ENCODE measurements around the gene RAB8B.

The RAB8B gene

GRCh38 chr15:63301088-63301487 is 111.7 kb downstream of the RAB8B start:
- Histone ChIP-seq H3K4me3 (ENCODE audit: low read depth in 1 of 2, low read length in 2 of 2) (no peak overlapping the region), H3K9me3 (ENCODE audit: control insufficient read depth in 1 of 2, low read length in 2 of 2) (no peaks in the 10 kb centered on the region), H3K27me3 (ENCODE audit: low read depth, low read length) (no peaks in the 10 kb centered on the region), H3K27ac (ENCODE audit: low read length) (no peak overlapping the region), H3K4me1 (ENCODE audit: control insufficient read depth in 1 of 2, insufficient read depth in 2 of 2, low read length in 2 of 2) (no peaks in the 10 kb centered on the region), H3K36me3 (ENCODE audit: control insufficient read depth in 1 of 2, insufficient read depth in 2 of 2, low read length in 2 of 2) (peaks cover 28 to 47% of the 10 kb centered on the region in 2 donors)

- Histone ChIP-seq H3K36me3 (ENCODE audit: control insufficient read depth in 1 of 2, insufficient read depth in 2 of 2, low read length in 2 of 2) (peaks cover 21 to 46% of the 10 kb centered on the region in 2 donors), H3K4me3 (ENCODE audit: low read depth in 1 of 2, low read length in 2 of 2) (no peak overlapping the region), H3K4me1 (ENCODE audit: control insufficient read depth in 1 of 2, insufficient read depth in 2 of 2, low read length in 2 of 2) (no peaks in the 10 kb centered on the region), H3K27ac (ENCODE audit: low read length) (no peak overlapping the region), H3K9me3 (ENCODE audit: control insufficient read depth in 1 of 2, low read length in 2 of 2) (no peaks in the 10 kb centered on the region), H3K27me3 (ENCODE audit: low read depth, low read length) (no peaks in the 10 kb centered on the region)
These were observed 115.9 kb downstream of the RAB8B start for GRCh38 chr15:63305260-63305659.

GRCh38 chr15:63306492-63307073 is 117.2 kb downstream of the RAB8B start:
- Histone ChIP-seq H3K9me3 (ENCODE audit: control insufficient read depth in 1 of 2, low read length in 2 of 2) (no peaks in the 10 kb centered on the region), H3K27ac (ENCODE audit: low read length) (no peak overlapping the region), H3K4me1 (ENCODE audit: control insufficient read depth in 1 of 2, insufficient read depth in 2 of 2, low read length in 2 of 2) (no peaks in the 10 kb centered on the region), H3K36me3 (ENCODE audit: control insufficient read depth in 1 of 2, insufficient read depth in 2 of 2, low read length in 2 of 2) (peaks cover 21 to 44% of the 10 kb centered on the region in 2 donors), H3K4me3 (ENCODE audit: low read depth in 1 of 2, low read length in 2 of 2) (no peak overlapping the region), H3K27me3 (ENCODE audit: low read depth, low read length) (no peaks in the 10 kb centered on the region)

- Histone ChIP-seq H3K27ac (ENCODE audit: low read length) (no peak overlapping the region), H3K4me3 (ENCODE audit: low read depth in 1 of 2, low read length in 2 of 2) (no peak overlapping the region), H3K4me1 (ENCODE audit: control insufficient read depth in 1 of 2, insufficient read depth in 2 of 2, low read length in 2 of 2) (no peaks in the 10 kb centered on the region), H3K36me3 (ENCODE audit: control insufficient read depth in 1 of 2, insufficient read depth in 2 of 2, low read length in 2 of 2) (peaks cover 8 to 28% of the 10 kb centered on the region in 2 donors), H3K27me3 (ENCODE audit: low read depth, low read length) (no peaks in the 10 kb centered on the region), H3K9me3 (ENCODE audit: control insufficient read depth in 1 of 2, low read length in 2 of 2) (no peaks in the 10 kb centered on the region)
These were observed 119.1 kb downstream of the RAB8B start for GRCh38 chr15:63308491-63308890.

- Histone ChIP-seq H3K9me3 (ENCODE audit: control insufficient read depth in 1 of 2, low read length in 2 of 2) (no peaks in the 10 kb centered on the region), H3K27me3 (ENCODE audit: low read depth, low read length) (no peaks in the 10 kb centered on the region), H3K27ac (ENCODE audit: low read length) (no peak overlapping the region), H3K4me3 (ENCODE audit: low read depth in 1 of 2, low read length in 2 of 2) (no peak overlapping the region), H3K36me3 (ENCODE audit: control insufficient read depth in 1 of 2, insufficient read depth in 2 of 2, low read length in 2 of 2) (peaks cover 8 to 25% of the 10 kb centered on the region in 2 donors), H3K4me1 (ENCODE audit: control insufficient read depth in 1 of 2, insufficient read depth in 2 of 2, low read length in 2 of 2) (no peaks in the 10 kb centered on the region)
These were observed 119.5 kb downstream of the RAB8B start for GRCh38 chr15:63308947-63309346.

GRCh38 chr15:63310646-63311045 is 121.2 kb downstream of the RAB8B start:
- Histone ChIP-seq H3K4me3 (ENCODE audit: low read depth in 1 of 2, low read length in 2 of 2) (no peak overlapping the region), H3K9me3 (ENCODE audit: control insufficient read depth in 1 of 2, low read length in 2 of 2) (no peaks in the 10 kb centered on the region), H3K27me3 (ENCODE audit: low read depth, low read length) (no peaks in the 10 kb centered on the region), H3K27ac (ENCODE audit: low read length) (no peak overlapping the region), H3K36me3 (ENCODE audit: control insufficient read depth in 1 of 2, insufficient read depth in 2 of 2, low read length in 2 of 2) (peaks cover 7 to 15% of the 10 kb centered on the region in 2 donors), H3K4me1 (ENCODE audit: control insufficient read depth in 1 of 2, insufficient read depth in 2 of 2, low read length in 2 of 2) (no peaks in the 10 kb centered on the region)

- Histone ChIP-seq H3K4me1 (ENCODE audit: control insufficient read depth in 1 of 2, insufficient read depth in 2 of 2, low read length in 2 of 2) (no peaks in the 10 kb centered on the region), H3K27me3 (ENCODE audit: low read depth, low read length) (no peaks in the 10 kb centered on the region), H3K36me3 (ENCODE audit: control insufficient read depth in 1 of 2, insufficient read depth in 2 of 2, low read length in 2 of 2) (no peaks in the 10 kb centered on the region), H3K4me3 (ENCODE audit: low read depth in 1 of 2, low read length in 2 of 2) (no peak overlapping the region), H3K27ac (ENCODE audit: low read length) (no peak overlapping the region), H3K9me3 (ENCODE audit: control insufficient read depth in 1 of 2, low read length in 2 of 2) (no peaks in the 10 kb centered on the region)
These were observed 122.9 kb downstream of the RAB8B start for GRCh38 chr15:63312286-63312685.

- Histone ChIP-seq H3K4me3 (ENCODE audit: low read depth in 1 of 2, low read length in 2 of 2) (no peak overlapping the region), H3K36me3 (ENCODE audit: control insufficient read depth in 1 of 2, insufficient read depth in 2 of 2, low read length in 2 of 2) (no peaks in the 10 kb centered on the region), H3K9me3 (ENCODE audit: control insufficient read depth in 1 of 2, low read length in 2 of 2) (no peaks in the 10 kb centered on the region), H3K27ac (ENCODE audit: low read length) (no peak overlapping the region), H3K4me1 (ENCODE audit: control insufficient read depth in 1 of 2, insufficient read depth in 2 of 2, low read length in 2 of 2) (no peaks in the 10 kb centered on the region), H3K27me3 (ENCODE audit: low read depth, low read length) (no peaks in the 10 kb centered on the region)
These were observed 124.4 kb downstream of the RAB8B start for GRCh38 chr15:63313825-63314224.

- Histone ChIP-seq H3K27me3 (ENCODE audit: low read depth, low read length) (no peaks in the 10 kb centered on the region), H3K27ac (ENCODE audit: low read length) (no peak overlapping the region), H3K9me3 (ENCODE audit: control insufficient read depth in 1 of 2, low read length in 2 of 2) (no peaks in the 10 kb centered on the region), H3K4me1 (ENCODE audit: control insufficient read depth in 1 of 2, insufficient read depth in 2 of 2, low read length in 2 of 2) (no peaks in the 10 kb centered on the region), H3K4me3 (ENCODE audit: low read depth in 1 of 2, low read length in 2 of 2) (no peak overlapping the region), H3K36me3 (ENCODE audit: control insufficient read depth in 1 of 2, insufficient read depth in 2 of 2, low read length in 2 of 2) (no peaks in the 10 kb centered on the region)
These were observed 125.0 kb downstream of the RAB8B start for GRCh38 chr15:63314409-63314808.

Data from muscle layer of duodenum (tissue), 2 donors.